ENCODE results near the gene PRKCSH. TPM values are rescaled to one million over a fixed set of nuclear protein-coding genes. Genes with fewer than 3 reads are reported as not detected.
"Not testable (repeated sequence)": the region's sequence is repeated elsewhere in the genome, so short reads cannot be mapped to it uniquely, and the experiment has no call there.

Gene PRKCSH
- total and polyA plus RNA-seq, 2 experiments from 2014 or later = 85.3 to 130 TPM

DNA sequence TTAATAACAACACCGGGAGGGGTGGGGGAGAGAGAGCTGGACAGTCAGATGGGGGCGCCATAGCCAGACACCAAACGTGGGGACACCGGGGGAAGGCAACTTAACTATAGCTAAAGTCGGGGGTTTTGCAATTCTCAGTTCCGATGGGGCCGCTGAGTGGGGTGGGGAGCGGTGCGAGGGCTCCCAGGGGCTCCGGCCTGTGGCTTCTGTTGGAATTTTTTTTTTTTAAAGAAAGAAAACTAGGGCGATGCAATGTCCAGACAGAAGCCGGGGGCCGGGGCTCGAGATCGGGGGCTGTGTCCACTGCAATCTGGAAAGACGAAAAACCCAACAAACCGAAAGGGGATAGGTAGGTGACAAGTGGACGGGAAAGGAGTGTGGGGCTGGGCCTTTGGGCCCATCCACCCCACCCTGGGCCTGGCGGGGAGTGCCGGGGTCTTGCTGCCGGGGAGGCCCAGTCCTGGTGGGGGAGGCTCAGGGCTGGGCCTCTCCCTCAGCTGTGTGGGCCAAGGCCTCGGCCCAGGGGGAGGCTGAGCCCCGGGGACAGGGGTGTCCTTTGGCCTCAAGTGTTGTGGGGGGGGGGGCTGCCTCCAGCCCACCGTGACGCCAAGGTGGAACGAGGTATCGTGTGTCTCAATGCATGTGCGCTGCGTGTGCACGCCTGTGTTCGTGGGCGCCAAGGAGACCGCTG, 17.3 kb downstream of the PRKCSH start:
- Mint-ChIP-seq H3K27ac (peak overlapping the region; percentile 95), H3K9me3 (no peaks in the 10 kb centered on the region; the same call in 2 of the 3 replicates), H3K27me3 (ENCODE audit: insufficient read depth, low read depth, poor library complexity) (peaks cover 12% of the 10 kb centered on the region), H3K36me3 (ENCODE audit: low read depth) (peaks cover 18% of the 10 kb centered on the region), H3K4me1 (peaks cover 22% of the 10 kb centered on the region), H3K4me3 (peak overlapping the region; percentile 45)
- Histone ChIP-seq H4K20me1 (replicated peaks; ENCODE audit: insufficient read depth) (no peaks in the 10 kb centered on the region), H3K4me3 (peak overlapping the region; percentile 10; the same call in 1 of the 2 replicates), H2AFZ (peak overlapping the region; percentile 72), H3K79me2 (replicated peaks; ENCODE audit: insufficient read depth) (no peaks in the 10 kb centered on the region), H3K9me2 (ENCODE audit: insufficient read depth) (no peaks in the 10 kb centered on the region), H3K27ac (ENCODE audit: low read depth) (no peak overlapping the region; the same call in 1 of the 2 replicates), H3F3A (replicated peaks; ENCODE audit: low read depth) (0 out of 2 replicates have a peak, but pooled peaks cover 9% of the 10 kb centered on the region), H3K27me3 (ENCODE audit: insufficient read depth) (no peaks in the 10 kb centered on the region), H3K36me3 (ENCODE audit: insufficient read depth) (no peaks in the 10 kb centered on the region; the same call in 1 of the 2 replicates), H3K4me2 (peak overlapping the region; percentile 55), H3K4me1 (ENCODE audit: insufficient read depth) (peaks cover 31% of the 10 kb centered on the region)
- peak; percentile 12 for ATAC-seq
- DNase-seq (ENCODE audit: low spot score) = peak; percentile 59
- no peak for TF ChIP-seq EZH2phosphoT487 (IDR thresholded peaks at IDR 0.05; ENCODE audit: unreplicated experiment)
- TF ChIP-seq, protein P1, sequence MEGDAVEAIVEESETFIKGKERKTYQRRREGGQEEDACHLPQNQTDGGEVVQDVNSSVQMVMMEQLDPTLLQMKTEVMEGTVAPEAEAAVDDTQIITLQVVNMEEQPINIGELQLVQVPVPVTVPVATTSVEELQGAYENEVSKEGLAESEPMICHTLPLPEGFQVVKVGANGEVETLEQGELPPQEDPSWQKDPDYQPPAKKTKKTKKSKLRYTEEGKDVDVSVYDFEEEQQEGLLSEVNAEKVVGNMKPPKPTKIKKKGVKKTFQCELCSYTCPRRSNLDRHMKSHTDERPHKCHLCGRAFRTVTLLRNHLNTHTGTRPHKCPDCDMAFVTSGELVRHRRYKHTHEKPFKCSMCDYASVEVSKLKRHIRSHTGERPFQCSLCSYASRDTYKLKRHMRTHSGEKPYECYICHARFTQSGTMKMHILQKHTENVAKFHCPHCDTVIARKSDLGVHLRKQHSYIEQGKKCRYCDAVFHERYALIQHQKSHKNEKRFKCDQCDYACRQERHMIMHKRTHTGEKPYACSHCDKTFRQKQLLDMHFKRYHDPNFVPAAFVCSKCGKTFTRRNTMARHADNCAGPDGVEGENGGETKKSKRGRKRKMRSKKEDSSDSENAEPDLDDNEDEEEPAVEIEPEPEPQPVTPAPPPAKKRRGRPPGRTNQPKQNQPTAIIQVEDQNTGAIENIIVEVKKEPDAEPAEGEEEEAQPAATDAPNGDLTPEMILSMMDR (conservative IDR thresholded peaks at IDR 0.05; ENCODE audit: low read depth in 2 of 2) = peak; percentile 59 to 69

DNA sequence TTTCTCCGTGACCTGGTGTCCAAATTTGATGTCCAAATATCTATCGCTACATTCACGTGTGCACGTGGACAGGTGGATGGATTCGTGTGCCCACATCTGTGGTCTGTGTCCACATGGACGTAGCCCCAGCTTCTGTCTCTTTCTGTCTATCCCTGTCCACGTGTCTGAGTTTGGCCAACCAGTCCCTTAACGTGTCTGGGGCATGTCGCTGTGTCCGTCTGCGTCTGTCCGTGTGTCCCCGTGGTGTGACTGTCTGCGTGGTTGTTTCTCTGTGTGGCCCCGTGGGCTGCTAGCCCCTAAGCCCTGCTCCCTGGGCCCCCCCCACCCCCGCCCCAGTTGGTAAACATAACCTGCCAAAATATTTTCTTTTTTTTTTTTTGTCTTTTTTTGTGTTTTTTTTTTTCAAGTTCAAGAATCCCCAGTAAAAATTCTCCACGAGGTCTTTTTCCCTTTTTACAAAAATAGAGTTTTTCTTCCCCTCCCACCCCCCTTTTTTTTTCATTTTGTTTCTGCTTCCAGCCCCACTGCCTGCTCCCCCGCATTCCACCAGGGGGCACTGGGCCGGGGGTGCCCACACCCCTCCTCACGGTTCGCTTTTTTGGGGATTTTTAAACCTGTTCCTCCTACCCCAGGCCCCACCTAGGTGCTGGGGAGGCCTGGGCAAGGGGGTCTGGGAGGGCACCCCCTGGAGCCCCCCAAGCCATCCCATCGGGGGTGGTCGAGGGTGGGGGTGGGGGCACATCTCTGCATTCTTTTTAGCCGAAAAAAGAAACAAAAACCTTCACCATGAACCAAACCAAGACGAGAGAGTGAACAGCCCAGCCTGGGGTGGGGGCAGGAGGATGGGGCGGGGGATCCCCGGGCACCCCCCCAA, 18.3 kb downstream of the PRKCSH start:
- peak overlapping the region; percentile 95 for H3K27ac Mint-ChIP-seq
- peaks cover 22% of the 10 kb centered on the region for H3K4me1 Mint-ChIP-seq
- H3K9me3 Mint-ChIP-seq = no peaks in the 10 kb centered on the region; the same call in 2 of the 3 replicates
- Histone ChIP-seq H4K20me1 (replicated peaks; ENCODE audit: insufficient read depth) (no peaks in the 10 kb centered on the region), H3K4me2 (peak overlapping the region; percentile 13; the same call in 1 of the 2 replicates), H3K27ac (ENCODE audit: low read depth) (no peak overlapping the region), H3K4me1 (ENCODE audit: insufficient read depth) (peaks cover 31% of the 10 kb centered on the region), H3K79me2 (replicated peaks; ENCODE audit: insufficient read depth) (no peaks in the 10 kb centered on the region), H3K36me3 (ENCODE audit: insufficient read depth) (no peaks in the 10 kb centered on the region), H3K9me2 (ENCODE audit: insufficient read depth) (no peaks in the 10 kb centered on the region), H3K27me3 (ENCODE audit: insufficient read depth) (no peaks in the 10 kb centered on the region), H2AFZ (peak overlapping the region; percentile 40; the same call in 1 of the 2 replicates), H3K4me3 (0 out of 2 replicates have a peak overlapping the region, but pooled peaks have one; percentile 27), H3F3A (replicated peaks; ENCODE audit: low read depth) (0 out of 2 replicates have a peak, but pooled peaks cover 9% of the 10 kb centered on the region)
- H3K36me3 Mint-ChIP-seq (ENCODE audit: low read depth) = peaks cover 13% of the 10 kb centered on the region
- DNase-seq (ENCODE audit: low spot score) (peak; percentile 72), ATAC-seq (peak; percentile 53)
- peaks cover 12% of the 10 kb centered on the region for H3K27me3 Mint-ChIP-seq (ENCODE audit: insufficient read depth, low read depth, poor library complexity)
- TF ChIP-seq, protein P2, sequence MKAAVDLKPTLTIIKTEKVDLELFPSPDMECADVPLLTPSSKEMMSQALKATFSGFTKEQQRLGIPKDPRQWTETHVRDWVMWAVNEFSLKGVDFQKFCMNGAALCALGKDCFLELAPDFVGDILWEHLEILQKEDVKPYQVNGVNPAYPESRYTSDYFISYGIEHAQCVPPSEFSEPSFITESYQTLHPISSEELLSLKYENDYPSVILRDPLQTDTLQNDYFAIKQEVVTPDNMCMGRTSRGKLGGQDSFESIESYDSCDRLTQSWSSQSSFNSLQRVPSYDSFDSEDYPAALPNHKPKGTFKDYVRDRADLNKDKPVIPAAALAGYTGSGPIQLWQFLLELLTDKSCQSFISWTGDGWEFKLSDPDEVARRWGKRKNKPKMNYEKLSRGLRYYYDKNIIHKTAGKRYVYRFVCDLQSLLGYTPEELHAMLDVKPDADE (IDR thresholded peaks at IDR 0.05) = no peak
- TF ChIP-seq, protein P1 (conservative IDR thresholded peaks at IDR 0.05; ENCODE audit: low read depth in 2 of 2) = peak; percentile 74 to 97
- H3K4me3 Mint-ChIP-seq = peak overlapping the region; percentile 49; the same call in 1 of the 3 replicates

DNA sequence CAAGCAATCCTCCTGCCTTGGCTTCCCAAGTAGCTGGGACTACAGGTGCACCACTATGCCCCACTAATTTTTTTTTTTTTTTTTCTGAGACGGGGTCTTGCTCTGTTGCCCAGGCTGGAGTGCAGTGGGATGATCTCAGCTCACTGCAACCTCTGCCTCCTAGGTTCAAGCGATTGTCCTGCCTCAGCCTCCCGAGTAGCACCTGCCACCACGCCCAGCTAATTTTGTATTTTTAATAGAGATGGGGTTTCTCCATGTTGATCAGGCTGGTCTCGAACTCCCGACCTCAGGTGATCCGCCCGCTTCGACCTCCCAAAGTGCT, 19.8 kb downstream of the PRKCSH start:
- H3K4me1 Mint-ChIP-seq = peaks cover 22% of the 10 kb centered on the region
- H3K4me3 Mint-ChIP-seq; H3K27ac Mint-ChIP-seq; H3K27me3 ChIP-seq (ENCODE audit: insufficient read depth); H3K36me3 ChIP-seq (ENCODE audit: insufficient read depth); H4K20me1 ChIP-seq (replicated peaks; ENCODE audit: insufficient read depth); H2AFZ ChIP-seq; H3K79me2 ChIP-seq (replicated peaks; ENCODE audit: insufficient read depth); DNase-seq (ENCODE audit: low spot score); H3K4me2 ChIP-seq; H3K27ac ChIP-seq (ENCODE audit: low read depth); H3K9me2 ChIP-seq (ENCODE audit: insufficient read depth); H3K36me3 Mint-ChIP-seq (ENCODE audit: low read depth); H3F3A ChIP-seq (replicated peaks; ENCODE audit: low read depth); H3K9me3 Mint-ChIP-seq; H3K4me3 ChIP-seq; ATAC-seq; H3K27me3 Mint-ChIP-seq (ENCODE audit: insufficient read depth, low read depth, poor library complexity): not testable (repeated sequence)
- peaks cover 31% of the 10 kb centered on the region for H3K4me1 ChIP-seq (ENCODE audit: insufficient read depth)

Measured in GM23338 (cell line).